Endothelial cell of umbilical vein (primary cell): ENCODE data around the gene NWD2.

ENCODE experiments used
- EZH2 ChIP-seq: IDR thresholded peaks from 2 replicates; pipeline ENCODE4 v1.6.1; 2012; ENCODE audit warnings: borderline replicate concordance, low read depth, mild to moderate bottlenecking, moderate library complexity, low read length, inconsistent platforms; ENCODE audit not compliant: severe bottlenecking
- FOS ChIP-seq: IDR thresholded peaks from 2 replicates; pipeline ENCODE4 v1.6.1; 2011; ENCODE audit warnings: mild to moderate bottlenecking, low read length, moderate library complexity, borderline replicate concordance; ENCODE audit not compliant: insufficient read depth
- GATA2 ChIP-seq: IDR thresholded peaks from 2 replicates; pipeline ENCODE4 v1.7.0; 2011; ENCODE audit warnings: low read depth, mild to moderate bottlenecking, moderate library complexity, mixed read lengths, low read length; ENCODE audit not compliant: insufficient read length, insufficient read depth
- JUN ChIP-seq: IDR thresholded peaks from 2 replicates; pipeline ENCODE4 v1.6.1; 2011; ENCODE audit warnings: borderline replicate concordance, low read depth; ENCODE audit not compliant: insufficient read length, insufficient read depth
- MYC ChIP-seq: IDR thresholded peaks from one replicate; pipeline ENCODE4 v1.6.1; 2011; ENCODE audit warnings: mild to moderate bottlenecking, low read depth, low read length
- POLR2A ChIP-seq: IDR thresholded peaks from 2 replicates; pipeline ENCODE4 v1.6.1; 2012; ENCODE audit warnings: low read depth, mild to moderate bottlenecking, control low read depth, low read length
- POLR2AphosphoS5 ChIP-seq: IDR thresholded peaks from 2 replicates; pipeline ENCODE4 v1.6.1; 2012; ENCODE audit warnings: low read depth, mild to moderate bottlenecking, control low read depth, low read length, moderate library complexity; ENCODE audit not compliant: insufficient read depth
- TF ChIP-seq, protein P1 (sequence below), 2 donors: IDR thresholded peaks; 1 replicate in 1 of 2; 2 replicates in 1 of 2; pipeline ENCODE4 v1.5.1; 2011; ENCODE audit warnings: low read length in 2 of 2, mild to moderate bottlenecking in 2 of 2, moderate library complexity in 2 of 2, control low read depth in 1 of 2, inconsistent platforms in 1 of 2, low read depth in 1 of 2; ENCODE audit not compliant: insufficient read depth in 1 of 2; ENCODE audit errors: extremely low read depth in 1 of 2
- TF ChIP-seq, protein P2 (sequence below): IDR thresholded peaks from 2 replicates; pipeline ENCODE4 v1.6.1; 2011; ENCODE audit not compliant: insufficient read depth, insufficient read length

DNA sequence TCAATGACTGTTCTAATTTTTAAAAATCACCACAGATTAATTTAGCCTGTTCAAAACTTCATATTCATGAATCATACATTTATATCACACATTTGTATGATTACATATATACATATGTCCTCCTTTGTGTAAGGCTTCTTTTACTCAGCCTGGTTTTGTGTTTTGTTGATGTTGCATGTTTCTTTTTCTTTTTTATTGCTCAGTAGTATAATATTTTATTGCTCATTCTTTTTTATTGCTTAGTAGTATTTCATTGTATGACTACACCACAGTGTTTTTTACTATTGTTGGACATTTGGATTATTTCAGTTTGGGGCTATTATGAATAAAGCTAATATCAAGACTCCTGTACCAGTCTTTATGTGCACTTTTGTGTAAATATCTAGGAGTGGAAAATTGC, 243.1 kb downstream of the NWD2 start:
- TF ChIP-seq POLR2A (no peak), FOS (no peak), POLR2AphosphoS5 (no peak), EZH2 (no peak), GATA2 (no peak), JUN (no peak), MYC (no peak)
- TF ChIP-seq, protein P1, sequence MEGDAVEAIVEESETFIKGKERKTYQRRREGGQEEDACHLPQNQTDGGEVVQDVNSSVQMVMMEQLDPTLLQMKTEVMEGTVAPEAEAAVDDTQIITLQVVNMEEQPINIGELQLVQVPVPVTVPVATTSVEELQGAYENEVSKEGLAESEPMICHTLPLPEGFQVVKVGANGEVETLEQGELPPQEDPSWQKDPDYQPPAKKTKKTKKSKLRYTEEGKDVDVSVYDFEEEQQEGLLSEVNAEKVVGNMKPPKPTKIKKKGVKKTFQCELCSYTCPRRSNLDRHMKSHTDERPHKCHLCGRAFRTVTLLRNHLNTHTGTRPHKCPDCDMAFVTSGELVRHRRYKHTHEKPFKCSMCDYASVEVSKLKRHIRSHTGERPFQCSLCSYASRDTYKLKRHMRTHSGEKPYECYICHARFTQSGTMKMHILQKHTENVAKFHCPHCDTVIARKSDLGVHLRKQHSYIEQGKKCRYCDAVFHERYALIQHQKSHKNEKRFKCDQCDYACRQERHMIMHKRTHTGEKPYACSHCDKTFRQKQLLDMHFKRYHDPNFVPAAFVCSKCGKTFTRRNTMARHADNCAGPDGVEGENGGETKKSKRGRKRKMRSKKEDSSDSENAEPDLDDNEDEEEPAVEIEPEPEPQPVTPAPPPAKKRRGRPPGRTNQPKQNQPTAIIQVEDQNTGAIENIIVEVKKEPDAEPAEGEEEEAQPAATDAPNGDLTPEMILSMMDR (IDR thresholded peaks at IDR 0.05; ENCODE audit: extremely low read depth in 1 of 2, insufficient read depth in 1 of 2, low read depth in 1 of 2, low read length in 2 of 2): no peak
- TF ChIP-seq, protein P2, sequence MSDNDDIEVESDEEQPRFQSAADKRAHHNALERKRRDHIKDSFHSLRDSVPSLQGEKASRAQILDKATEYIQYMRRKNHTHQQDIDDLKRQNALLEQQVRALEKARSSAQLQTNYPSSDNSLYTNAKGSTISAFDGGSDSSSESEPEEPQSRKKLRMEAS: no peak
